Daoy (cell line): Measurements from ENCODE around the gene RABGGTA. TPM values are rescaled to one million over a fixed set of nuclear protein-coding genes. Genes with fewer than 3 reads are reported as not detected.
"Not testable (repeated sequence)": the region's sequence is repeated elsewhere in the genome, so short reads cannot be mapped to it uniquely, and the experiment has no call there.

Source experiments
- DNase-seq: peaks from one replicate; pipeline ENCODE4 v3.0.0-alpha.2; 2015; ENCODE audit warnings: low read depth
- total RNA-seq: library from RNA; depleted of rRNA; stranded (reverse); fragments of >200 nt; shearing (Covaris generic); gene quantifications from 2 replicates; pipeline ENCODE4 v1.2.3, GENCODE V29; 2014; rRNA removed

The RABGGTA gene
- total RNA-seq, 1 experiment from 2014 or later = 21.5 TPM

GRCh38 chr14:24219521-24219920, 51.9 kb downstream of the RABGGTA start:
- DNase-seq = no peak

- DNase-seq = no peak
These were observed 52.3 kb downstream of the RABGGTA start for GRCh38 chr14:24219080-24219479.

GRCh38 chr14:24216876-24217275, 54.5 kb downstream of the RABGGTA start:
- DNase-seq = not testable (repeated sequence)

GRCh38 chr14:24216345-24216699, 55.1 kb downstream of the RABGGTA start:
- DNase-seq = no peak

Other genes with a start within 250 kb of the RABGGTA start
- gene CARMIL3, start 219.6 kb downstream of the RABGGTA start, total RNA-seq = under 0.01 TPM in 1 of 2 replicates, not detected in the other
- not detected in 2 replicates for gene CPNE6, start 200.0 kb downstream of the RABGGTA start, total RNA-seq
- 6.6 and 12.6 TPM in 2 replicates for gene PCK2, start 177.3 kb downstream of the RABGGTA start, total RNA-seq
- gene DCAF11, start 156.8 kb downstream of the RABGGTA start, total RNA-seq = 68.9 and 75.2 TPM in 2 replicates
- 3.1 and 5.9 TPM in 2 replicates for gene NRL, start 156.6 kb downstream of the RABGGTA start, total RNA-seq
- gene FITM1, start 140.9 kb downstream of the RABGGTA start, total RNA-seq = 2.7 TPM in 1 of 2 replicates, not detected in the other
- gene PSME1, start 135.4 kb downstream of the RABGGTA start, total RNA-seq = 191 and 208 TPM in 2 replicates
- gene EMC9, start 130.0 kb downstream of the RABGGTA start, total RNA-seq = 25.4 and 46.5 TPM in 2 replicates
- 241 and 245 TPM in 2 replicates for gene PSME2, start 125.0 kb downstream of the RABGGTA start, total RNA-seq
- gene RNF31, start 124.1 kb downstream of the RABGGTA start, total RNA-seq = 49.7 and 68.1 TPM in 2 replicates
- 7.9 and 25.5 TPM in 2 replicates for gene IRF9, start 110.3 kb downstream of the RABGGTA start, total RNA-seq
- not detected in 2 replicates for gene REC8, start 99.5 kb downstream of the RABGGTA start, total RNA-seq
- 165 and 275 TPM in 2 replicates for gene IPO4, start 82.8 kb downstream of the RABGGTA start, total RNA-seq
- gene TM9SF1, start 76.2 kb downstream of the RABGGTA start, total RNA-seq = 91.9 and 98.7 TPM in 2 replicates
- not detected in 2 replicates for gene TSSK4, start 65.9 kb downstream of the RABGGTA start, total RNA-seq
- gene CHMP4A, start 58.1 kb downstream of the RABGGTA start, total RNA-seq = 60.1 and 89.8 TPM in 2 replicates
- gene MDP1, start 55.5 kb downstream of the RABGGTA start, total RNA-seq = 12.7 and 18.9 TPM in 2 replicates
- gene NEDD8, start 39.2 kb downstream of the RABGGTA start, total RNA-seq = 308 and 348 TPM in 2 replicates
- gene GMPR2, start 38.7 kb downstream of the RABGGTA start, total RNA-seq = 83.3 and 112 TPM in 2 replicates
- gene TINF2, start 29.0 kb downstream of the RABGGTA start, total RNA-seq = 34.6 and 48.3 TPM in 2 replicates
- 0.69 and 2.6 TPM in 2 replicates for gene TGM1, start 8.4 kb downstream of the RABGGTA start, total RNA-seq
- 1.7 and 4.9 TPM in 2 replicates for gene DHRS1, start 28.2 kb upstream of the RABGGTA start, total RNA-seq
- 15.8 and 17.1 TPM in 2 replicates for gene NOP9, start 28.3 kb upstream of the RABGGTA start, total RNA-seq
- 0.06 TPM in 1 of 2 replicates, not detected in the other for gene CIDEB, start 36.4 kb upstream of the RABGGTA start, total RNA-seq
- 6.9 and 16.7 TPM in 2 replicates for gene LTB4R2, start 38.5 kb upstream of the RABGGTA start, total RNA-seq
- 2.5 and 6.3 TPM in 2 replicates for gene LTB4R, start 39.9 kb upstream of the RABGGTA start, total RNA-seq
- 0.17 TPM in 1 of 2 replicates, not detected in the other for gene ADCY4, start 63.5 kb upstream of the RABGGTA start, total RNA-seq
- gene RIPK3, start 68.4 kb upstream of the RABGGTA start, total RNA-seq = not detected in 2 replicates
- 14.5 and 28.8 TPM in 2 replicates for gene NFATC4, start 96.6 kb upstream of the RABGGTA start, total RNA-seq
- gene NYNRIN, start 127.4 kb upstream of the RABGGTA start, total RNA-seq = 0.33 and 0.57 TPM in 2 replicates
- gene CBLN3, start 158.1 kb upstream of the RABGGTA start, total RNA-seq = not detected in 2 replicates
- 22.4 and 29.4 TPM in 2 replicates for gene KHNYN, start 158.4 kb upstream of the RABGGTA start, total RNA-seq
- 9.3 and 10.0 TPM in 2 replicates for gene SDR39U1, start 171.2 kb upstream of the RABGGTA start, total RNA-seq
- not detected in 2 replicates for gene CMA1, start 236.7 kb upstream of the RABGGTA start, total RNA-seq